ENCODE measurements around the gene NAMPT.

The NAMPT gene

GRCh38 chr7:106316947-106317346, 32.2 kb upstream of the NAMPT start:
- DNase-seq (ENCODE audit: extremely low read depth, insufficient read length), result no peak
- no peak overlapping the region for H3K4me3 ChIP-seq (replicated peaks; ENCODE audit: low read depth, low read length)
- TF ChIP-seq, protein P1, sequence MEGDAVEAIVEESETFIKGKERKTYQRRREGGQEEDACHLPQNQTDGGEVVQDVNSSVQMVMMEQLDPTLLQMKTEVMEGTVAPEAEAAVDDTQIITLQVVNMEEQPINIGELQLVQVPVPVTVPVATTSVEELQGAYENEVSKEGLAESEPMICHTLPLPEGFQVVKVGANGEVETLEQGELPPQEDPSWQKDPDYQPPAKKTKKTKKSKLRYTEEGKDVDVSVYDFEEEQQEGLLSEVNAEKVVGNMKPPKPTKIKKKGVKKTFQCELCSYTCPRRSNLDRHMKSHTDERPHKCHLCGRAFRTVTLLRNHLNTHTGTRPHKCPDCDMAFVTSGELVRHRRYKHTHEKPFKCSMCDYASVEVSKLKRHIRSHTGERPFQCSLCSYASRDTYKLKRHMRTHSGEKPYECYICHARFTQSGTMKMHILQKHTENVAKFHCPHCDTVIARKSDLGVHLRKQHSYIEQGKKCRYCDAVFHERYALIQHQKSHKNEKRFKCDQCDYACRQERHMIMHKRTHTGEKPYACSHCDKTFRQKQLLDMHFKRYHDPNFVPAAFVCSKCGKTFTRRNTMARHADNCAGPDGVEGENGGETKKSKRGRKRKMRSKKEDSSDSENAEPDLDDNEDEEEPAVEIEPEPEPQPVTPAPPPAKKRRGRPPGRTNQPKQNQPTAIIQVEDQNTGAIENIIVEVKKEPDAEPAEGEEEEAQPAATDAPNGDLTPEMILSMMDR (IDR thresholded peaks at IDR 0.05; ENCODE audit: insufficient read depth, low read length, poor library complexity, severe bottlenecking), result no peak
- H3K36me3 ChIP-seq (ENCODE audit: control insufficient read depth, insufficient read depth, low read length), result no peaks in the 10 kb centered on the region
- no peaks in the 10 kb centered on the region for H3K27me3 ChIP-seq (replicated peaks; ENCODE audit: control insufficient read depth, insufficient read depth, low read length)

GRCh38 chr7:106314875-106315274, 30.1 kb upstream of the NAMPT start:
- no peak for DNase-seq (ENCODE audit: extremely low read depth, insufficient read length)
- H3K36me3 ChIP-seq (ENCODE audit: control insufficient read depth, insufficient read depth, low read length), result no peaks in the 10 kb centered on the region
- TF ChIP-seq, protein P1 (IDR thresholded peaks at IDR 0.05; ENCODE audit: insufficient read depth, low read length, poor library complexity, severe bottlenecking), result no peak
- no peak overlapping the region for H3K4me3 ChIP-seq (replicated peaks; ENCODE audit: low read depth, low read length)
- no peaks in the 10 kb centered on the region for H3K27me3 ChIP-seq (replicated peaks; ENCODE audit: control insufficient read depth, insufficient read depth, low read length)

DNA sequence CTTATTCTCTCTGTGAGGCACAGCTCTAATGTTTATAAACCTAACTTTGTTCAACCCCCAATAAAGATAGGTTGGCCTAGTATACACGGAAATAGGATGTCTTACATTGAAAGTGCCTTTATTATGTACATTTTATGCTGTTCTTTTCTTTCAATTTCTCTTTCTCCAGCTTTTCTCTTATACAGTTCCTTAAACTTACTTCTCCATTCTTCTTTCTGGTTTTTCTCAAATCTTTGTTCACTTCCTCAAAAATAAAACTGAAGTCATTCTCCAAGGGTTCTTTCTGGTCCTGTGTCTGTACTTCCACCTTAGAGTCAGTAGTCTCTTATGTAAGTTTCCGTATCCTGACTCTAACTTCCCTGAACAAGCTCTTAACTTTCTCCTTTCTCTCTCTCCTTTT, 29.2 kb upstream of the NAMPT start:
- Histone ChIP-seq H3K4me3 (replicated peaks; ENCODE audit: low read depth, low read length) (no peak overlapping the region), H3K36me3 (ENCODE audit: control insufficient read depth, insufficient read depth, low read length) (no peaks in the 10 kb centered on the region), H3K27me3 (replicated peaks; ENCODE audit: control insufficient read depth, insufficient read depth, low read length) (no peaks in the 10 kb centered on the region)
- no peak for DNase-seq (ENCODE audit: extremely low read depth, insufficient read length)
- TF ChIP-seq, protein P1 (IDR thresholded peaks at IDR 0.05; ENCODE audit: insufficient read depth, low read length, poor library complexity, severe bottlenecking), result no peak

- Histone ChIP-seq H3K4me3 (replicated peaks; ENCODE audit: low read depth, low read length) (no peak overlapping the region), H3K27me3 (replicated peaks; ENCODE audit: control insufficient read depth, insufficient read depth, low read length) (no peaks in the 10 kb centered on the region), H3K36me3 (ENCODE audit: control insufficient read depth, insufficient read depth, low read length) (no peaks in the 10 kb centered on the region)
- TF ChIP-seq, protein P1 (IDR thresholded peaks at IDR 0.05; ENCODE audit: insufficient read depth, low read length, poor library complexity, severe bottlenecking), result no peak
- DNase-seq (ENCODE audit: extremely low read depth, insufficient read length), result no peak
Measured at GRCh38 chr7:106313456-106313901, 28.7 kb upstream of the NAMPT start.

DNA sequence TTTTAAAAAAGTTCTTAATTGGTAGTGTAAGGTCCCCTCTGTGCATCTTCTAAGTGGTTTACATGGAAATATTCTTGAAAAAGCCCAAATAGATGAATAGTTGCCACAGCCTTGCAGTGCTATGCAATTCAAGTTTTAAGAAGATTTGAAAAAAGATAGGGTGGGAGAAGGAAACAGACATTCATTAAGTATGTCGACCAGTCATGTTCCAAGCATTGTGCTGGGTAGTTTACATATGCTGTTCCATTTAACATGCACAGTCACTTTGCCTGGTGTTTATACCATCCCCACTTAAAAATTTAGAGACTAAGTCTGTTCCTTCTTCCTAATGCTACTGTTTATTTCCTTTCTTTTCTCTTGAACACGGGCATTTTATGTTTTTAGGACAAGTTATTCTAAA, 28.1 kb upstream of the NAMPT start:
- H3K4me3 ChIP-seq (replicated peaks; ENCODE audit: low read depth, low read length), result no peak overlapping the region
- TF ChIP-seq, protein P1 (IDR thresholded peaks at IDR 0.05; ENCODE audit: insufficient read depth, low read length, poor library complexity, severe bottlenecking), result no peak
- no peaks in the 10 kb centered on the region for H3K27me3 ChIP-seq (replicated peaks; ENCODE audit: control insufficient read depth, insufficient read depth, low read length)
- no peaks in the 10 kb centered on the region for H3K36me3 ChIP-seq (ENCODE audit: control insufficient read depth, insufficient read depth, low read length)
- DNase-seq (ENCODE audit: extremely low read depth, insufficient read length), result no peak
